ENCODE measurements around the gene SULT2B1. TPM values are rescaled to one million over a fixed set of nuclear protein-coding genes. Genes with fewer than 3 reads are reported as not detected.

Gene SULT2B1
- total RNA-seq, 2 donors from 2014 or later = 1.4 to 7.7 TPM

DNA sequence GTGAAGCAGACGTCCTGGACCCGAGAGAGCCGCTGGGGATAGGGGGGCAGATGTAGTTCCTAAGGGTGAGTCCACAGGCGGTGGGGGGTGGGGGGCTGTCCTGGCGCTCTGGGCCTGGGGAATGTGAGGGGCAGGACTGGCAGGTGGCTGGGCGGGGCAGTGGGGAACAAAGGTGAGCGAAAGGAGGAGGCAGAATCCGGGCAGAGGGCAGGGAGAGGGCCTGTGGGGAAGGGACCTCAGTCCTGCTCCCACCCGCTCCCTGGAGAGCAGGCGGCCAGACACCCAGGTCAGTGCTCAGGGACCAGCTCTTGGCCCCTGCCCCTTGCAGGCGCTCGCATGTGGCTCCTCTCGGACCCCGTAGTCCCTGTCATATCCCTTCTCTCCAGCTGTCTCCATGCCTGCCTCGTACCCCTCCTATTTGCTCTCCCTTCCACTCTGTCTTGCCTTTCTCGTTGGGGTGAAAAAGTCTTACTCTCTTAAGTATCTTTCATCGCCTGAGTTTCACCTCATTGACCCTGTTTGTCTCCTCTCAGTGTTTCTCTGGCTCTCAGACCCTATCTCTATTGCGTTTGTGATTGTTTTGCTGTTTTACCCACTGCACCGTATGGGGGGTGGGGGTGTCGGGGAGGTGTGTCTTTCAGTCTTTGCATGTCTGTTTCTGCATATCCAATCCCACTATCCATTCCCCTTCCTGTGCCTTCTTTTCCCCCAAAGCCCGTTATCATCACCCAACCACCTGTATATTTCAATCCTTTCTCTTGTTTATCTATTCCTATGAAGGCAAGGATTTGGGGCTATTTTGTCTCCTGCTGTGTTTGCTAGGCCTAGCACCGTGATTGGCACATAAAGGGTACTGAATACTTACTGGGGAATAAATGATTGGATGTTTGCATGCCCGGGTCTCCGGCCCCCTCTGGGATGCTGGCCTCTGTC, 73.1 kb downstream of the SULT2B1 start:
- H3K9ac ChIP-seq (ENCODE audit: low read depth in 2 of 2, low read length in 2 of 2) = peak overlapping the region; percentile 76 to 79
- TF ChIP-seq, protein P1, sequence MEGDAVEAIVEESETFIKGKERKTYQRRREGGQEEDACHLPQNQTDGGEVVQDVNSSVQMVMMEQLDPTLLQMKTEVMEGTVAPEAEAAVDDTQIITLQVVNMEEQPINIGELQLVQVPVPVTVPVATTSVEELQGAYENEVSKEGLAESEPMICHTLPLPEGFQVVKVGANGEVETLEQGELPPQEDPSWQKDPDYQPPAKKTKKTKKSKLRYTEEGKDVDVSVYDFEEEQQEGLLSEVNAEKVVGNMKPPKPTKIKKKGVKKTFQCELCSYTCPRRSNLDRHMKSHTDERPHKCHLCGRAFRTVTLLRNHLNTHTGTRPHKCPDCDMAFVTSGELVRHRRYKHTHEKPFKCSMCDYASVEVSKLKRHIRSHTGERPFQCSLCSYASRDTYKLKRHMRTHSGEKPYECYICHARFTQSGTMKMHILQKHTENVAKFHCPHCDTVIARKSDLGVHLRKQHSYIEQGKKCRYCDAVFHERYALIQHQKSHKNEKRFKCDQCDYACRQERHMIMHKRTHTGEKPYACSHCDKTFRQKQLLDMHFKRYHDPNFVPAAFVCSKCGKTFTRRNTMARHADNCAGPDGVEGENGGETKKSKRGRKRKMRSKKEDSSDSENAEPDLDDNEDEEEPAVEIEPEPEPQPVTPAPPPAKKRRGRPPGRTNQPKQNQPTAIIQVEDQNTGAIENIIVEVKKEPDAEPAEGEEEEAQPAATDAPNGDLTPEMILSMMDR (IDR thresholded peaks at IDR 0.05) = no peak
- no peaks in the 10 kb centered on the region for H3K9me3 ChIP-seq
- peak overlapping the region; percentile 42 for H3K4me3 ChIP-seq
- intact Hi-C loops (cut with DNase I) = no loop called here
- no peaks in the 10 kb centered on the region for H3K36me3 ChIP-seq
- no peaks in the 10 kb centered on the region for H3K27me3 ChIP-seq
- peaks cover 16% of the 10 kb centered on the region for H3K4me1 ChIP-seq
- peak overlapping the region; percentile 54 for H3K27ac ChIP-seq
- peak; percentile 79 for DNase-seq

DNA sequence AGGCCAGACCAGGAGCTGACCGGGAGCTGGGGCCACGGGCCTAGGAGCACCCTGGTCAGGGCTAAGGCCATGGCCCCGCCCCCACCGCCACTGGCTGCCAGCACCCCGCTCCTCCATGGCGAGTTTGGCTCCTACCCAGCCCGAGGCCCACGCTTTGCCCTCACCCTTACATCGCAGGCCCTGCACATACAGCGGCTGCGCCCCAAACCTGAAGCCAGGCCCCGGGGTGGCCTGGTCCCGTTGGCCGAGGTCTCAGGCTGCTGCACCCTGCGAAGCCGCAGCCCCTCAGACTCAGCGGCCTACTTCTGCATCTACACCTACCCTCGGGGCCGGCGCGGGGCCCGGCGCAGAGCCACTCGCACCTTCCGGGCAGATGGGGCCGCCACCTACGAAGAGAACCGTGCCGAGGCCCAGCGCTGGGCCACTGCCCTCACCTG, 73.9 kb downstream of the SULT2B1 start:
- Histone ChIP-seq H3K4me1 (peaks cover 24% of the 10 kb centered on the region), H3K36me3 (no peaks in the 10 kb centered on the region), H3K9me3 (no peaks in the 10 kb centered on the region), H3K27me3 (no peaks in the 10 kb centered on the region), H3K27ac (no peak overlapping the region), H3K4me3 (no peak overlapping the region), H3K9ac (ENCODE audit: low read depth in 2 of 2, low read length in 2 of 2) (peak overlapping the region; percentile 14 to 76)
- peak; percentile 34 for DNase-seq
- TF ChIP-seq, protein P1 (IDR thresholded peaks at IDR 0.05) = no peak
- intact Hi-C loops (cut with DNase I) = no loop called here

DNA sequence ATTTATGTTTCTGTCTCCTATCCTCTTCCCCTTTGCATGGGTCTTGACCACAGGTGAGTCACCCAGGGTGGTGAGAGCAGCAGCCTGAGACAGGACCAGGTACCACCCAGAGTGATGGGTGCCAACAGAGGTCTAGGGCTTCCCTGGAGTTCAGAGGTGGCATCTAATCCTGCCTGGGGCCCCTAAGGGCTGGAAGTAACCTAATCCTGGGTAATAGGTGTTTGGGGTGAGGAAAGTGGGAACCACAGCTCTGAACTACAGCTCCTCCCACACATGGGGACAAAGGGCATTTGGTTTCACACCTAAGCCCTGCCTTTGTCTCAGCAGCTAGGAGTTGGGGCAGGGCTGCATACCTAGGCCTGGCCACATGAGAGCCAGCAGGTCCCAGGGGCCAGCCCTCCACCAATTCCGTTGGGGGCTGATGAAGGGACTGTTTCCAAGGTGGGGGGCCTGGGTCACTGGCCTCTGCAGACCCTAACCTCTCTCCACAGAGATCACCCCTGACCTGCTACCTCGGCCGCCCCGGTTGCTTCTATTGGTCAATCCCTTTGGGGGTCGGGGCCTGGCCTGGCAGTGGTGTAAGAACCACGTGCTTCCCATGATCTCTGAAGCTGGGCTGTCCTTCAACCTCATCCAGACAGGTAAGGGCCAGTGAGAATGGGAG, 75.4 kb downstream of the SULT2B1 start:
- Histone ChIP-seq H3K36me3 (no peaks in the 10 kb centered on the region), H3K4me1 (peaks cover 26% of the 10 kb centered on the region), H3K27ac (peak overlapping the region; percentile 71), H3K9me3 (no peaks in the 10 kb centered on the region), H3K4me3 (no peak overlapping the region), H3K27me3 (no peaks in the 10 kb centered on the region), H3K9ac (ENCODE audit: low read depth in 2 of 2, low read length in 2 of 2) (peak overlapping the region in 1 of 2 donors; percentile 67)
- DNase-seq = peak; percentile 76
- TF ChIP-seq, protein P1 (IDR thresholded peaks at IDR 0.05) = no peak
- intact Hi-C loops (cut with DNase I) = no loop called here

DNA sequence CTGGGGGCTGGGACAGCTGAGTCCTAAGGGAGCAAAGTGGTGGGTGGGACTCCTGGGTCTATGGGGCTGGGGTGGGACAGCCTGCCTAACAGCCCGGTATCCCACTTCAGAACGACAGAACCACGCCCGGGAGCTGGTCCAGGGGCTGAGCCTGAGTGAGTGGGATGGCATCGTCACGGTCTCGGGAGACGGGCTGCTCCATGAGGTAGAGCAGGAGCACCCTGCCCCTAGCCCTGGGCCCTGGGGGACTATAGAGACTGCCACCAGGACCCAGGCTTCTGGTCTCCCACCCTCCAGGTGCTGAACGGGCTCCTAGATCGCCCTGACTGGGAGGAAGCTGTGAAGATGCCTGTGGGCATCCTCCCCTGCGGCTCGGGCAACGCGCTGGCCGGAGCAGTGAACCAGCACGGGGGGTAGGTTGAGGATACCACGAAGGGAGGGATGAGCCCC, 75.9 kb downstream of the SULT2B1 start:
- Histone ChIP-seq H3K9me3 (no peaks in the 10 kb centered on the region), H3K36me3 (no peaks in the 10 kb centered on the region), H3K27me3 (no peaks in the 10 kb centered on the region), H3K4me1 (peaks cover 27% of the 10 kb centered on the region), H3K27ac (peak overlapping the region; percentile 71), H3K9ac (ENCODE audit: low read depth in 2 of 2, low read length in 2 of 2) (peak overlapping the region; percentile 36 to 67), H3K4me3 (no peak overlapping the region)
- no peak for DNase-seq
- intact Hi-C loops (cut with DNase I) = no loop called here
- TF ChIP-seq, protein P1 (IDR thresholded peaks at IDR 0.05) = no peak

DNA sequence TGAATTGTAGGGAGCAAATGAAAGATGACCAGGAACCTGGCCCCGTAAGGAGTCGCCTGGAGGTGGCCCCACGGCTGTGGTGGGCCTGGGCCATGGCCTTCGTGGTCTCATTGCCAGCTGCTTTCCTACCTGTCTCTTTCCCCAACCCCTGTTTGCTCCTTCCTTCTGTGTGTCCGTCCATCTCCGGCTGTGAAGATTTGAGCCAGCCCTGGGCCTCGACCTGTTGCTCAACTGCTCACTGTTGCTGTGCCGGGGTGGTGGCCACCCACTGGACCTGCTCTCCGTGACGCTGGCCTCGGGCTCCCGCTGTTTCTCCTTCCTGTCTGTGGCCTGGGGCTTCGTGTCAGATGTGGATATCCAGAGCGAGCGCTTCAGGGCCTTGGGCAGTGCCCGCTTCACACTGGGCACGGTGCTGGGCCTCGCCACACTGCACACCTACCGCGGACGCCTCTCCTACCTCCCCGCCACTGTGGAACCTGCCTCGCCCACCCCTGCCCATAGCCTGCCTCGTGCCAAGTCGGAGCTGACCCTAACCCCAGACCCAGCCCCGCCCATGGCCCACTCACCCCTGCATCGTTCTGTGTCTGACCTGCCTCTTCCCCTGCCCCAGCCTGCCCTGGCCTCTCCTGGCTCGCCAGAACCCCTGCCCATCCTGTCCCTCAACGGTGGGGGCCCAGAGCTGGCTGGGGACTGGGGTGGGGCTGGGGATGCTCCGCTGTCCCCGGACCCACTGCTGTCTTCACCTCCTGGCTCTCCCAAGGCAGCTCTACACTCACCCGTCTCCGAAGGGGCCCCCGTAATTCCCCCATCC, 76.7 kb downstream of the SULT2B1 start:
- H3K36me3 ChIP-seq = no peaks in the 10 kb centered on the region
- no peak for DNase-seq

More for the DNA sequence above, 76.7 kb downstream of the SULT2B1 start:
- H3K9me3 ChIP-seq = no peaks in the 10 kb centered on the region
- peaks cover 35% of the 10 kb centered on the region for H3K4me1 ChIP-seq
- TF ChIP-seq, protein P1 (IDR thresholded peaks at IDR 0.05) = no peak
- intact Hi-C loops (cut with DNase I) = no loop called here
- H3K27ac ChIP-seq = peak overlapping the region; percentile 85
- H3K27me3 ChIP-seq = no peaks in the 10 kb centered on the region
- no peak overlapping the region for H3K4me3 ChIP-seq
- H3K9ac ChIP-seq (ENCODE audit: low read depth in 2 of 2, low read length in 2 of 2) = peak overlapping the region in 1 of 2 donors; percentile 67
